A549 (cell line): ENCODE measurements around the gene DNAH1. TPM values are rescaled to one million over a fixed set of nuclear protein-coding genes. Genes with fewer than 3 reads are reported as not detected.

ENCODE experiments used
- ATAC-seq, 2 experiments: fragments of 200-7000 bp in 1 of 2; fragments of >200 bp in 1 of 2; cut with Nextera tagmentation in 1 of 2; cut with Tn5 transposase in 1 of 2; 3 replicates each; pipeline versions ENCODE4 v1.8.0 to v1.9.1; 2018 to 2020; ENCODE audit warnings: mild to moderate bottlenecking in 1 of 2, moderate library complexity in 1 of 2
- CTCF ChIA-PET: fragments of 300-600 bp; sonication (Branson Sonifier 250); formaldehyde crosslinking; extraction: SDS; loops from one replicate; lab custom pipeline; 2021; ENCODE audit warnings: antibody characterized with exemption, inconsistent platforms; lab: Yijun Ruan, JAX
- POLR2A ChIA-PET: fragments of 350-600 bp; formaldehyde crosslinking; extraction: SDS; loops from one replicate; lab custom pipeline; 2021; ENCODE audit warnings: antibody characterized with exemption, inconsistent platforms; lab: Yijun Ruan, JAX
- DNase-seq, 2 experiments: peaks; one replicate each; pipeline versions ENCODE4 v3.0.0 to v3.0.0-alpha.2; 2011 to 2016; ENCODE audit warnings: low read depth in 1 of 2, low spot score in 1 of 2
- FAIRE-seq: peaks from 2 replicates; lab custom pipeline; 2011; peaks lifted over from hg19 to GRCh38; lab: Jason Lieb, UNC
- H3K27ac ChIP-seq, 2 experiments: fragments of >200 bp; sonication (Bioruptor Twin); formaldehyde crosslinking; 3 replicates each; pipeline ENCODE4 v1.5.1; 2016 to 2017
- H3K4me1 ChIP-seq: fragments of >200 bp; sonication (Bioruptor Twin); formaldehyde crosslinking; 3 replicates; pipeline ENCODE4 v1.6.1; 2016
- H3K4me2 ChIP-seq: fragments of >200 bp; sonication (Bioruptor Twin); formaldehyde crosslinking; 3 replicates; pipeline ENCODE4 v1.6.1; 2016
- H3K4me3 ChIP-seq: fragments of >200 bp; sonication (Bioruptor Twin); formaldehyde crosslinking; 3 replicates; pipeline ENCODE4 v1.5.1; 2016
- H3K9me3 ChIP-seq: fragments of >200 bp; sonication (Bioruptor Twin); formaldehyde crosslinking; 3 replicates; pipeline ENCODE4 v1.6.1; 2016
- FOSL2 ChIP-seq, 2 experiments: fragments of 450-650 bp in 1 of 2; fragments of >200 bp in 1 of 2; sonication (Bioruptor Twin) in 1 of 2; formaldehyde crosslinking; IDR thresholded peaks; 2 replicates each; pipeline versions ENCODE4 v1.5.0 to v1.6.1; 2016 to 2020; ENCODE audit warnings: mild to moderate bottlenecking in 1 of 2, moderate library complexity in 1 of 2
- FOXS1 ChIP-seq: fragments of 250-450 bp; sonication (Bioruptor Pico); IDR thresholded peaks from 2 replicates; pipeline ENCODE4 v1.5.0; 2020; ENCODE audit warnings: mild to moderate bottlenecking, moderate library complexity
- NR3C1 ChIP-seq: fragments of >200 bp; sonication (Bioruptor Twin); formaldehyde crosslinking; IDR thresholded peaks from 3 replicates; pipeline ENCODE4 v1.6.1; 2017
- PHF8 ChIP-seq: fragments of 200-600 bp; sonication (generic); IDR thresholded peaks from 2 replicates; pipeline ENCODE4 v1.6.1; 2016; ENCODE audit warnings: low read depth, mild to moderate bottlenecking, antibody characterized with exemption, moderate library complexity, borderline replicate concordance
- POLR2A ChIP-seq: IDR thresholded peaks from 2 replicates; pipeline ENCODE4 v1.6.1; 2012; ENCODE audit warnings: mild to moderate bottlenecking, low read length
- POLR2AphosphoS2 ChIP-seq: conservative IDR thresholded peaks from 2 replicates; pipeline ENCODE4 v1.6.1; 2012; ENCODE audit warnings: low read length, improper control_type of control experiment, inconsistent platforms
- RARB ChIP-seq: fragments of 250-450 bp; sonication (Bioruptor Pico); IDR thresholded peaks from 2 replicates; pipeline ENCODE4 v1.8.0; 2021; ENCODE audit warnings: mild to moderate bottlenecking, moderate library complexity
- REST ChIP-seq: fragments of 200-600 bp; sonication (generic); IDR thresholded peaks from 2 replicates; pipeline ENCODE4 v1.6.1; 2016; ENCODE audit warnings: antibody characterized with exemption, mild to moderate bottlenecking, moderate library complexity
- TP53 ChIP-seq: fragments of 250-450 bp; sonication (Bioruptor Pico); IDR thresholded peaks from 2 replicates; pipeline ENCODE4 v1.5.0; 2021; ENCODE audit warnings: mild to moderate bottlenecking, moderate library complexity
- WGBS: methylation state at CpG from one replicate; pipeline ENCODE4 v1.1.6; 2017; ENCODE audit errors: missing lambda C conversion rate; 5-methylcytosine and 5-hydroxymethylcytosine counted together
- polyA plus RNA-seq, 4 experiments: library from polyadenylated mRNA; depleted of rRNA in 3 of 4; stranded (reverse); fragments of >200 nt; fragmentation: RNase III in 1 of 4; extraction: RNeasy Plus Mini Kit Qiagen cat#74134 plus additional on column Dnase treatment in 1 of 4; gene quantifications; 2 replicates in 3 of 4; 3 replicates in 1 of 4; pipeline ENCODE4 v1.2.3, GENCODE V29; 2011 to 2017
- TF ChIP-seq, protein P1 (sequence below): fragments of >200 bp; sonication (Bioruptor Twin); formaldehyde crosslinking; IDR thresholded peaks from 3 replicates; pipeline ENCODE4 v1.5.1; 2016
- TF ChIP-seq, protein P2 (sequence below): fragments of 250-450 bp; sonication (Bioruptor Pico); IDR thresholded peaks from 2 replicates; pipeline ENCODE4 v1.5.0; 2021; ENCODE audit warnings: mild to moderate bottlenecking, moderate library complexity, borderline replicate concordance
- TF ChIP-seq, protein P3 (sequence below): fragments of 250-450 bp; sonication (Bioruptor Pico); IDR thresholded peaks from 2 replicates; pipeline ENCODE4 v1.5.0; 2020; ENCODE audit warnings: low read depth, mild to moderate bottlenecking, moderate library complexity
- TF ChIP-seq, protein P4 (sequence below): fragments of >200 bp; sonication (Bioruptor Twin); formaldehyde crosslinking; IDR thresholded peaks from 3 replicates; pipeline ENCODE4 v1.6.1; 2016

The DNAH1 gene
- polyA plus RNA-seq, 2 of the 4 experiments (the other 2 are of a cell fraction): 0.65 to 1.6 TPM

- TF ChIP-seq REST (no peak), FOXS1 (CRISPR knock-in tag) (no peak), TP53 (no peak)
- TF ChIP-seq, protein P1, sequence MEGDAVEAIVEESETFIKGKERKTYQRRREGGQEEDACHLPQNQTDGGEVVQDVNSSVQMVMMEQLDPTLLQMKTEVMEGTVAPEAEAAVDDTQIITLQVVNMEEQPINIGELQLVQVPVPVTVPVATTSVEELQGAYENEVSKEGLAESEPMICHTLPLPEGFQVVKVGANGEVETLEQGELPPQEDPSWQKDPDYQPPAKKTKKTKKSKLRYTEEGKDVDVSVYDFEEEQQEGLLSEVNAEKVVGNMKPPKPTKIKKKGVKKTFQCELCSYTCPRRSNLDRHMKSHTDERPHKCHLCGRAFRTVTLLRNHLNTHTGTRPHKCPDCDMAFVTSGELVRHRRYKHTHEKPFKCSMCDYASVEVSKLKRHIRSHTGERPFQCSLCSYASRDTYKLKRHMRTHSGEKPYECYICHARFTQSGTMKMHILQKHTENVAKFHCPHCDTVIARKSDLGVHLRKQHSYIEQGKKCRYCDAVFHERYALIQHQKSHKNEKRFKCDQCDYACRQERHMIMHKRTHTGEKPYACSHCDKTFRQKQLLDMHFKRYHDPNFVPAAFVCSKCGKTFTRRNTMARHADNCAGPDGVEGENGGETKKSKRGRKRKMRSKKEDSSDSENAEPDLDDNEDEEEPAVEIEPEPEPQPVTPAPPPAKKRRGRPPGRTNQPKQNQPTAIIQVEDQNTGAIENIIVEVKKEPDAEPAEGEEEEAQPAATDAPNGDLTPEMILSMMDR: no peak
- TF ChIP-seq, protein P2, sequence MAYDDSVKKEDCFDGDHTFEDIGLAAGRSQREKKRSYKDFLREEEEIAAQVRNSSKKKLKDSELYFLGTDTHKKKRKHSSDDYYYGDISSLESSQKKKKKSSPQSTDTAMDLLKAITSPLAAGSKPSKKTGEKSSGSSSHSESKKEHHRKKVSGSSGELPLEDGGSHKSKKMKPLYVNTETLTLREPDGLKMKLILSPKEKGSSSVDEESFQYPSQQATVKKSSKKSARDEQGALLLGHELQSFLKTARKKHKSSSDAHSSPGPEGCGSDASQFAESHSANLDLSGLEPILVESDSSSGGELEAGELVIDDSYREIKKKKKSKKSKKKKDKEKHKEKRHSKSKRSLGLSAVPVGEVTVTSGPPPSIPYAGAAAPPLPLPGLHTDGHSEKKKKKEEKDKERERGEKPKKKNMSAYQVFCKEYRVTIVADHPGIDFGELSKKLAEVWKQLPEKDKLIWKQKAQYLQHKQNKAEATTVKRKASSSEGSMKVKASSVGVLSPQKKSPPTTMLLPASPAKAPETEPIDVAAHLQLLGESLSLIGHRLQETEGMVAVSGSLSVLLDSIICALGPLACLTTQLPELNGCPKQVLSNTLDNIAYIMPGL: no peak
Observed at GRCh38 chr3:52297242-52298148, 18.6 kb upstream of the DNAH1 start (continued).

DNA sequence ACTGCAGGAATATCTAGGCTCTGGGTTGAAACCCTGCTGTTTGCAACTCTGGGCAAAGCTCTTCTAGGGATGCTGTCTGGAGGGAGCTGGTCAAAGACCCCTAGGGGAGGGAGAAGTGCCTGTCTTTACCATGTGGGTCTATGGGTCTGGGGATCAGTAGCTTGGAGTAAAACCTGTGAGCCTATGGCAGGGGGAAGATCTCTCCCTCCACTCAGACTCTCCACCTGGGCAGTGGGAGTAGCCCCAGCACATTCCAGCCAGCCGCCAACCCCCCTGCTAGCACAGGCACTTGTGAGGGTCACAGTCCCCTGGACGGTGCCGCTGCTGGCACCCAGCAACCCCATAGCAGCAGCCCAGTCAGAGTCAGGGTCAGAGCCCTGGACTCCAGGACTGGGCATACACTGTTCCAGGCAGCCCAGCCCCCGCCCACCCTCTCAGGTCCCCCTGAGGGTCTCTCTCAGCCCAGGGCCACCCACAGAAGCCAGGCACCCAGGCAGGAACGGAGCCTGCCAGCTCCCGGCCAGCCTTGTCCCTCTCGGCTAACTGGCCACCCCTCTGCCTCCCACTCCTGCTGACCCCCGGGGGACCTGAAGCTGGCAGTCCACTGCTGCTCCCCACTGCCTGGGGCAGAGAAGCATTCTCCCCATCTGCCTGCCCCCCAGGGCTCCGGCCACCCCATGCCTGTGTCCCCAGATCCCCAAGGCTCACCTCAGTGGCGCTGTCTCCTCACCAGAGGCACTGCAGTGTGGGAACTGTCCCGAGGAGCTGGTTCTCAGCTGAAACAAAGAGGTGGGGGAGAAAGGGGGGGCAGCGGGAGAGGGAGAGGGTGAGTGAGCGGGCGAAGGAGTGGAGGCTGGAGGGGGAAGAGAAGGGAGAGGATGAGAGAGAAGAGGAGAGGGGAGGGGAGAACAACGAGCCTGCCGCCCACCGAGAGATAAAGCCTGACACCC, 17.7 kb upstream of the DNAH1 start:
- TF ChIP-seq, protein P3, sequence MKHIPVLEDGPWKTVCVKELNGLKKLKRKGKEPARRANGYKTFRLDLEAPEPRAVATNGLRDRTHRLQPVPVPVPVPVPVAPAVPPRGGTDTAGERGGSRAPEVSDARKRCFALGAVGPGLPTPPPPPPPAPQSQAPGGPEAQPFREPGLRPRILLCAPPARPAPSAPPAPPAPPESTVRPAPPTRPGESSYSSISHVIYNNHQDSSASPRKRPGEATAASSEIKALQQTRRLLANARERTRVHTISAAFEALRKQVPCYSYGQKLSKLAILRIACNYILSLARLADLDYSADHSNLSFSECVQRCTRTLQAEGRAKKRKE (CRISPR knock-in tag): no peak
- TF ChIP-seq FOSL2 (IDR thresholded peaks at IDR 0.05) (no peak), FOSL2 (CRISPR knock-in tag; IDR thresholded peaks at IDR 0.05) (no peak), PHF8 (no peak), TP53 (no peak), POLR2AphosphoS2 (no peak), NR3C1 (no peak), POLR2A (no peak), RARB (no peak)
- TF ChIP-seq, protein P1: no peak
- TF ChIP-seq, protein P4, sequence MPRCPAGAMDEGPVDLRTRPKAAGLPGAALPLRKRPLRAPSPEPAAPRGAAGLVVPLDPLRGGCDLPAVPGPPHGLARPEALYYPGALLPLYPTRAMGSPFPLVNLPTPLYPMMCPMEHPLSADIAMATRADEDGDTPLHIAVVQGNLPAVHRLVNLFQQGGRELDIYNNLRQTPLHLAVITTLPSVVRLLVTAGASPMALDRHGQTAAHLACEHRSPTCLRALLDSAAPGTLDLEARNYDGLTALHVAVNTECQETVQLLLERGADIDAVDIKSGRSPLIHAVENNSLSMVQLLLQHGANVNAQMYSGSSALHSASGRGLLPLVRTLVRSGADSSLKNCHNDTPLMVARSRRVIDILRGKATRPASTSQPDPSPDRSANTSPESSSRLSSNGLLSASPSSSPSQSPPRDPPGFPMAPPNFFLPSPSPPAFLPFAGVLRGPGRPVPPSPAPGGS: no peak
- Histone ChIP-seq H3K4me1 (peaks cover 16% of the 10 kb centered on the region), H3K4me2 (no peak overlapping the region), H3K9me3 (no peaks in the 10 kb centered on the region), H3K27ac (no peak overlapping the region; a peak in 1 of 6 replicates), H3K4me3 (no peak overlapping the region)
- no peak for DNase-seq
- 67% methylated on average over 4 of the region's 17 CpGs for WGBS
- no peak for FAIRE-seq
- ChIA-PET CTCF (interaction anchor here (1.0 to 17.0 kb wide), 3 partner anchors 8 to 39 kb away, joined by 3 to 311 read pairs (median 18); no protein-coding TSS in a partner anchor), POLR2A (no interaction called here)
- ATAC-seq: no peak
